Endodermal cell (in vitro differentiated cells): Measurements from ENCODE around the gene BBS12. TPM values are rescaled to one million over a fixed set of nuclear protein-coding genes. Genes with fewer than 3 reads are reported as not detected.

ENCODE experiments used
- DNase-seq: peaks from one replicate; pipeline ENCODE4 v3.0.0-alpha.2; 2017
- H3K27ac ChIP-seq: 2 replicates; pipeline ENCODE4 v1.5.1; 2013; ENCODE audit warnings: mild to moderate bottlenecking, low read depth, low read length, moderate library complexity
- H3K27me3 ChIP-seq: 2 replicates; pipeline ENCODE4 v1.6.1; 2013; ENCODE audit warnings: mild to moderate bottlenecking, low read length, moderate library complexity; ENCODE audit not compliant: insufficient read depth, control insufficient read depth, poor library complexity, severe bottlenecking
- H3K36me3 ChIP-seq: 2 replicates; pipeline ENCODE4 v1.7.0; 2013; ENCODE audit warnings: mild to moderate bottlenecking, low read length, moderate library complexity; ENCODE audit not compliant: control insufficient read depth, insufficient read depth
- H3K4me1 ChIP-seq: one replicate; pipeline ENCODE4 v1.7.0; 2013; ENCODE audit warnings: low read length; ENCODE audit not compliant: control insufficient read depth, insufficient read depth
- H3K4me3 ChIP-seq: 2 replicates; pipeline ENCODE4 v1.5.1; 2013; ENCODE audit warnings: mild to moderate bottlenecking, low read length, moderate library complexity
- H3K9ac ChIP-seq: 2 replicates; pipeline ENCODE4 v1.6.1; 2013; ENCODE audit warnings: mild to moderate bottlenecking, low read length, moderate library complexity; ENCODE audit not compliant: poor library complexity, severe bottlenecking; ENCODE audit errors: extremely low read depth
- H3K9me3 ChIP-seq: 2 replicates; pipeline ENCODE4 v1.6.1; 2013; ENCODE audit warnings: mild to moderate bottlenecking, low read length, moderate library complexity; ENCODE audit not compliant: control insufficient read depth
- H3K27ac Mint-ChIP-seq: 2 replicates; pipeline ENCODE4 v1.8.0; 2020; ENCODE audit warnings: mixed read lengths
- H3K27me3 Mint-ChIP-seq: 2 replicates; pipeline ENCODE4 v1.8.0; 2021; ENCODE audit warnings: mild to moderate bottlenecking, mixed read lengths; ENCODE audit not compliant: insufficient read depth
- H3K36me3 Mint-ChIP-seq: 2 replicates; pipeline ENCODE4 v1.8.0; 2020; ENCODE audit warnings: low read depth, mixed read lengths
- H3K4me1 Mint-ChIP-seq: 2 replicates; pipeline ENCODE4 v1.8.0; 2020; ENCODE audit warnings: mixed read lengths
- H3K4me3 Mint-ChIP-seq: 2 replicates; pipeline ENCODE4 v1.8.0; 2020; ENCODE audit warnings: mild to moderate bottlenecking, moderate library complexity, mixed read lengths
- H3K9me3 Mint-ChIP-seq: 2 replicates; pipeline ENCODE4 v1.8.0; 2020; ENCODE audit warnings: mild to moderate bottlenecking, mixed read lengths
- CTCF ChIP-seq: fragments of 200-600 bp; sonication (generic); conservative IDR thresholded peaks from 2 replicates; pipeline ENCODE4 v1.5.0; 2021; ENCODE audit warnings: antibody characterized with exemption, mild to moderate bottlenecking
- WGBS, 2 experiments: methylation state at CpG; one replicate each; pipeline versions ENCODE4 v1.1.5 to v1.1.7; 2013; ENCODE audit warnings: missing lambda C conversion rate in 2 of 2, mixed read lengths in 1 of 2; ENCODE audit not compliant: insufficient coverage in 1 of 2, insufficient read length in 1 of 2; 5-methylcytosine and 5-hydroxymethylcytosine counted together
- total RNA-seq, 2 donors: library from RNA; stranded (reverse); fragmentation: NEBNext Ultra II Directional in 1 of 2; extraction: Animal tissue kit (Norgen Biotek cat#: 25700) in 1 of 2; gene quantifications; 2 replicates in 1 of 2; 3 replicates in 1 of 2; pipeline ENCODE4 v1.2.1, GENCODE V29; 2021

The BBS12 gene
- total RNA-seq, 2 donors from 2014 or later, result 4.1 to 4.2 TPM

GRCh38 chr4:122722256-122722655, 10.2 kb upstream of the BBS12 start:
- no peak overlapping the region for H3K4me3 ChIP-seq
- H3K9me3 Mint-ChIP-seq, result no peaks in the 10 kb centered on the region
- 80 to 100% methylated on average over 1 of the region's 1 CpG for WGBS, 2 experiments

GRCh38 chr4:122728856-122729255, 3.6 kb upstream of the BBS12 start:
- no peaks in the 10 kb centered on the region for H3K9me3 ChIP-seq
- no peaks in the 10 kb centered on the region for H3K9me3 Mint-ChIP-seq
- WGBS, 2 experiments, result 94% methylated on average over 1 of the region's 1 CpG; no CpG with 5 or more reads in 1 of the 2 experiments
- no peak overlapping the region for H3K27ac Mint-ChIP-seq
- H3K27me3 Mint-ChIP-seq, result no peaks in the 10 kb centered on the region
- no peaks in the 10 kb centered on the region for H3K4me1 ChIP-seq
- no peak overlapping the region for H3K4me3 Mint-ChIP-seq
- H3K27ac ChIP-seq, result no peak overlapping the region
- no peak for TF ChIP-seq CTCF
- DNase-seq, result no peak
- H3K4me1 Mint-ChIP-seq, result peaks cover 3% of the 10 kb centered on the region
- H3K9ac ChIP-seq, result no peak overlapping the region
- no peak overlapping the region for H3K4me3 ChIP-seq
- no peaks in the 10 kb centered on the region for H3K27me3 ChIP-seq
- H3K36me3 Mint-ChIP-seq, result no peaks in the 10 kb centered on the region
- H3K36me3 ChIP-seq, result no peaks in the 10 kb centered on the region

More at GRCh38 chr4:122722256-122722655, 10.2 kb upstream of the BBS12 start:
- Histone ChIP-seq H3K4me1 (no peaks in the 10 kb centered on the region), H3K9ac (no peak overlapping the region), H3K27me3 (no peaks in the 10 kb centered on the region), H3K36me3 (no peaks in the 10 kb centered on the region), H3K27ac (no peak overlapping the region), H3K9me3 (no peaks in the 10 kb centered on the region)
- Mint-ChIP-seq H3K4me3 (no peak overlapping the region), H3K4me1 (no peaks in the 10 kb centered on the region), H3K27me3 (no peaks in the 10 kb centered on the region), H3K27ac (no peak overlapping the region), H3K36me3 (no peaks in the 10 kb centered on the region)
- no peak for DNase-seq
- TF ChIP-seq CTCF, result no peak

- Histone ChIP-seq H3K9me3 (no peaks in the 10 kb centered on the region), H3K4me3 (peak overlapping the region; percentile 71), H3K4me1 (no peaks in the 10 kb centered on the region), H3K27me3 (no peaks in the 10 kb centered on the region), H3K36me3 (no peaks in the 10 kb centered on the region), H3K27ac (no peak overlapping the region), H3K9ac (no peak overlapping the region)
- Mint-ChIP-seq H3K4me1 (peaks cover 3% of the 10 kb centered on the region), H3K27me3 (no peaks in the 10 kb centered on the region), H3K4me3 (peak overlapping the region; percentile 84), H3K9me3 (no peaks in the 10 kb centered on the region), H3K27ac (no peak overlapping the region), H3K36me3 (no peaks in the 10 kb centered on the region)
- no peak for DNase-seq
- 78% methylated on average over 2 of the region's 2 CpGs; no CpG with 5 or more reads in 1 of the 2 experiments for WGBS, 2 experiments
- TF ChIP-seq CTCF, result no peak
Observed at GRCh38 chr4:122731676-122732075, 828 bp upstream of the BBS12 start.
